IMR-90 (cell line): ENCODE measurements around the gene ZFPL1. TPM values are rescaled to one million over a fixed set of nuclear protein-coding genes. Genes with fewer than 3 reads are reported as not detected.

Experiments
- ATAC-seq: fragments of 200-7000 bp; cut with Tn5 transposase; 2 replicates; pipeline ENCODE4 v1.9.1; 2020; ENCODE audit warnings: low read depth, mild to moderate bottlenecking, moderate library complexity
- BruUV-seq: library from RNA; stranded (reverse); fragments of 400-500 nt; replicated peaks from 2 replicates; lab custom pipeline; 2021; lab: Mats Ljungman, UMichigan
- CTCF ChIA-PET: fragments of 300-600 bp; formaldehyde crosslinking; extraction: SDS; loops from one replicate; lab custom pipeline; 2021; ENCODE audit warnings: antibody characterized with exemption; lab: Yijun Ruan, JAX
- POLR2A ChIA-PET: fragments of 300-600 bp; sonication (Branson Sonifier 250); formaldehyde crosslinking; loops from one replicate; lab custom pipeline; 2022; ENCODE audit warnings: antibody characterized with exemption; ENCODE audit not compliant: unreplicated experiment; lab: Charles Lee
- DNase-seq: peaks from one replicate; pipeline ENCODE4 v3.0.0; 2013
- H2AFZ ChIP-seq: replicated peaks from 2 replicates; pipeline ENCODE3; 2013; ENCODE audit warnings: low read length, mild to moderate bottlenecking; ENCODE audit not compliant: poor library complexity
- H2AK5ac ChIP-seq: 2 replicates; pipeline ENCODE4 v1.6.1; 2013; ENCODE audit warnings: low read depth, low read length, inconsistent platforms
- H2AK9ac ChIP-seq: replicated peaks from 2 replicates; pipeline ENCODE3; 2013; ENCODE audit warnings: mild to moderate bottlenecking, low read depth, low read length, moderate library complexity; ENCODE audit not compliant: poor library complexity
- H2BK120ac ChIP-seq: 2 replicates; pipeline ENCODE4 v1.6.1; 2013; ENCODE audit warnings: low read depth, low read length, inconsistent platforms
- H2BK15ac ChIP-seq: 3 replicates; pipeline ENCODE4 v1.6.1; 2013; ENCODE audit warnings: low read depth, low read length, inconsistent platforms
- H2BK20ac ChIP-seq: 2 replicates; pipeline ENCODE4 v1.6.1; 2013; ENCODE audit warnings: low read depth, mild to moderate bottlenecking, inconsistent platforms, low read length, moderate library complexity
- H2BK5ac ChIP-seq: 2 replicates; pipeline ENCODE4 v1.6.1; 2013; ENCODE audit warnings: mild to moderate bottlenecking, low read depth, low read length, inconsistent platforms; ENCODE audit not compliant: poor library complexity, severe bottlenecking
- H3K14ac ChIP-seq: replicated peaks from 2 replicates; pipeline ENCODE4 v1.6.1; 2013; ENCODE audit warnings: low read depth, low read length, inconsistent platforms
- H3K18ac ChIP-seq: 2 replicates; pipeline ENCODE4 v1.6.1; 2013; ENCODE audit warnings: low read depth, low read length, control low read depth
- H3K23ac ChIP-seq: 2 replicates; pipeline ENCODE4 v1.6.1; 2013; ENCODE audit warnings: low read depth, low read length, inconsistent platforms
- H3K27ac ChIP-seq: 2 replicates; pipeline ENCODE4 v1.5.1; 2013; ENCODE audit warnings: mild to moderate bottlenecking, control low read depth, low read length; ENCODE audit not compliant: insufficient read depth
- H3K27me3 ChIP-seq: 2 replicates; pipeline ENCODE4 v1.6.1; 2013; ENCODE audit warnings: low read length; ENCODE audit not compliant: control insufficient read depth, insufficient read depth
- H3K36me3 ChIP-seq: 2 replicates; pipeline ENCODE4 v1.6.1; 2013; ENCODE audit warnings: low read length, mixed read lengths; ENCODE audit not compliant: control insufficient read depth, insufficient read depth
- H3K4ac ChIP-seq: 2 replicates; pipeline ENCODE4 v1.6.1; 2013; ENCODE audit warnings: low read depth, low read length, inconsistent platforms
- H3K4me1 ChIP-seq: 2 replicates; pipeline ENCODE4 v1.6.1; 2013; ENCODE audit warnings: low read length, mixed read lengths; ENCODE audit not compliant: control insufficient read depth, insufficient read depth
- H3K4me2 ChIP-seq: 2 replicates; pipeline ENCODE4 v1.6.1; 2013; ENCODE audit warnings: low read depth, mild to moderate bottlenecking, control low read depth, low read length, moderate library complexity
- H3K4me3 ChIP-seq: 2 replicates; pipeline ENCODE4 v1.5.1; 2013; ENCODE audit warnings: low read depth, mild to moderate bottlenecking, control low read depth, low read length, moderate library complexity; ENCODE audit not compliant: insufficient read depth
- H3K56ac ChIP-seq: 2 replicates; pipeline ENCODE4 v1.6.1; 2013; ENCODE audit warnings: low read length, inconsistent platforms; ENCODE audit not compliant: insufficient read depth; ENCODE audit errors: extremely low read depth
- H3K79me1 ChIP-seq, 2 experiments: 2 replicates each; pipeline ENCODE4 v1.6.1; 2013; ENCODE audit warnings: low read length in 2 of 2, inconsistent platforms in 1 of 2, low read depth in 1 of 2
- H3K9ac ChIP-seq: 2 replicates; pipeline ENCODE4 v1.6.1; 2013; ENCODE audit warnings: low read depth, low read length, control low read depth
- H3K9me1 ChIP-seq: 2 replicates; pipeline ENCODE4 v1.6.1; 2013; ENCODE audit warnings: low read length, inconsistent platforms; ENCODE audit not compliant: insufficient read depth
- H3K9me3 ChIP-seq: 2 replicates; pipeline ENCODE4 v1.6.1; 2013; ENCODE audit warnings: low read length; ENCODE audit not compliant: control insufficient read depth, insufficient read depth
- H4K20me1 ChIP-seq: 2 replicates; pipeline ENCODE4 v1.6.1; 2013; ENCODE audit warnings: low read length, inconsistent platforms; ENCODE audit not compliant: insufficient read depth
- H4K5ac ChIP-seq: 2 replicates; pipeline ENCODE4 v1.6.1; 2013; ENCODE audit warnings: mild to moderate bottlenecking, low read depth, low read length, control low read depth
- H4K8ac ChIP-seq, 2 experiments: 2 replicates each; pipeline ENCODE4 v1.6.1; 2013; ENCODE audit warnings: low read depth in 2 of 2, low read length in 2 of 2, control low read depth in 1 of 2, inconsistent platforms in 1 of 2
- H4K91ac ChIP-seq: 2 replicates; pipeline ENCODE4 v1.6.1; 2013; ENCODE audit warnings: low read depth, low read length, inconsistent platforms; ENCODE audit not compliant: insufficient read depth
- MXI1 ChIP-seq: IDR thresholded peaks from 2 replicates; pipeline ENCODE4 v1.6.1; 2012; ENCODE audit warnings: low read depth, mild to moderate bottlenecking, low read length, moderate library complexity, borderline replicate concordance
- POLR2A ChIP-seq: IDR thresholded peaks from 2 replicates; pipeline ENCODE4 v1.6.1; 2012; ENCODE audit warnings: mild to moderate bottlenecking, low read depth, low read length
- SMC3 ChIP-seq: fragments of 150-350 bp; IDR thresholded peaks from 2 replicates; pipeline ENCODE4 v1.6.1; 2016; ENCODE audit warnings: low read depth, mild to moderate bottlenecking, antibody characterized with exemption, low read length, moderate library complexity
- WGBS, 2 experiments: methylation state at CpG; one replicate each; pipeline versions ENCODE4 v1.1.5 to v1.1.7; 2013; ENCODE audit warnings: missing lambda C conversion rate in 2 of 2; ENCODE audit not compliant: insufficient read length in 1 of 2; ENCODE audit errors: extremely low coverage in 2 of 2; 5-methylcytosine and 5-hydroxymethylcytosine counted together
- dilution Hi-C: fragments of 300-500 bp; cut with HindIII; formaldehyde crosslinking; loops from one replicate; pipeline ENCODE4 v1.14.3; 2018; ENCODE audit warnings: low sequenced_read_pairs; ENCODE audit not compliant: unreplicated experiment
- in situ Hi-C: fragments of 300-500 bp; cut with MboI; formaldehyde crosslinking; loops from 3 replicates; pipeline ENCODE4 v1.14.3; 2019; ENCODE audit warnings: low sequenced_read_pairs, inconsistent platforms, mixed read lengths
- intact Hi-C: fragments of 100-400 bp; cut with micrococcal nuclease; formaldehyde crosslinking; loops from 2 replicates; pipeline ENCODE4 v1.10.0; 2022
- polyA plus RNA-seq, 3 experiments: library from polyadenylated mRNA; depleted of rRNA; stranded (reverse); fragments of >200 nt; gene quantifications; 2 replicates each; pipeline ENCODE4 v1.2.3, GENCODE V29; 2012; ENCODE audit warnings: low replicate concordance in 1 of 3
- total RNA-seq: library from RNA; depleted of rRNA; stranded (reverse); fragments of >200 nt; gene quantifications from 2 replicates; pipeline ENCODE4 v1.2.3, GENCODE V29; 2012

ZFPL1 gene
- total and polyA plus RNA-seq, 2 of the 4 experiments (the other 2 are of a cell fraction), result 24.0 to 67.5 TPM

DNA sequence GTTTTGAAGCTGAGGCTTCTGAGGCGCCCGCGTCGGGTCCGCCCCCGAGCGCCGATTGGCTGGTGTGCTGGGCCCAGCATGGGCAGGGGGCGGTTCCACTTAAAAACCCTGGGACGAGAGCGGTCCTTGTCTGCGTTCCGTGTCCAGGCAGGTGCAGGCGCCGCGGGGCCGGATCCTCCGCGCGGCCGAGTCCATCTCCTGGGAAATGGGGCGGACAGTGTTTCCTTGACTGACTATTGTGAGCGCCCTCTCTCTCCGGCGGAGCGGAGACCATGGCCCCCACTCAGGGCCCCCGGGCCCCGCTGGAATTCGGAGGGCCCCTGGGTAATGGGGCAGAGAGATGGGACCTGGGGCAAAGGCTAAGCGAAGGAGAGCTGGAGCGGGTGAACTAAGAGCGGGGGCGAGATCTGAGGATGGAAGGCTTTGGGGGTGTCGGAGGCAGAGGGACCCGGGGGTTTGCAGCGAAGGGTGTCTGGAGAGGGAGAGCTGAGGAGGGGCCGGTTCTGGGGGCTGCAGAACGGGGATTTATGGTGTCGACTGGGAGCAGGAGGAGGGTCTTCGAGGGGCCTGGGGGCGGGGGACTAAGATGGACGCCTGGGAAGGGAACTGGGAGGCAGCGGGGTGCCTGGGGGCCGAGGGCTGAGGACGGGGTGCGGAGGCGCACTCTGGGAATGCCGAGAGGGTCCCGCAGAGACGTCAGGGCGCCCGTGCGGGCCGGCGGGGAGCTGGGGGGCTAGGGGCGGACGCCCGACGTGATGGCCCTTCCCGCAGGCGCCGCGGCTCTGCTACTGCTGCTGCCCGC, 27.9 kb downstream of the ZFPL1 start, which contains the start of gene TM7SF2:
Gene TM7SF2 (plus strand): TSS at position 129 of the 802 bp plus-strand sequence. CDS start 144 bp downstream, at position 273.
- intact Hi-C loops, result loop anchor here (2.0 to 5.0 kb wide), 2 partner anchors 140 to 265 kb away; no protein-coding TSS in a partner anchor
- BruUV-seq, result no TSS peak
- peaks cover 20% of the 10 kb centered on the region for H3K4me1 ChIP-seq
- dilution Hi-C loops, result no loop called here
- no peaks in the 10 kb centered on the region for H3K9me3 ChIP-seq
- peak within 1 kb of the TSS; percentile 43 for H3K4me3 ChIP-seq
- no peak within 1 kb of the TSS for H3K18ac ChIP-seq
- in situ Hi-C loops, result no loop called here
- H2AFZ ChIP-seq, result peak within 1 kb of the TSS; percentile 95
- H4K20me1 ChIP-seq, result peaks cover 11% of the 10 kb centered on the region; the same call in 1 of the 2 replicates
- peak within 1 kb of the TSS; percentile 62 for H3K4ac ChIP-seq
- no peak for TF ChIP-seq SMC3
- peak; percentile 29; the same call in 1 of the 2 replicates for TF ChIP-seq MXI1
- TF ChIP-seq POLR2A, result peak; percentile 59; the same call in 1 of the 2 replicates
- H2BK5ac ChIP-seq, result no peak within 1 kb of the TSS
- no peak within 1 kb of the TSS for H3K14ac ChIP-seq
- POLR2A ChIA-PET, result interaction anchor here (0.6 to 1.0 kb wide), 2 partner anchors 10 to 12 kb away, joined by 3 to 5 read pairs; partner anchors contain the start of genes FAU and MRPL49
- CTCF ChIA-PET, result interaction anchor here (1.0 to 3.5 kb wide), 2 partner anchors 13 to 71 kb away, joined by 3 to 15 read pairs; partner anchors contain the start of gene SAC3D1
- H2BK15ac ChIP-seq, result no peak within 1 kb of the TSS
- H4K5ac ChIP-seq, result no peak within 1 kb of the TSS; the same call in 1 of the 2 replicates
- H3K9ac ChIP-seq, result peak within 1 kb of the TSS; percentile 16; the same call in 1 of the 2 replicates
- peak within 1 kb of the TSS; percentile 88 for H3K4me2 ChIP-seq
- H4K8ac ChIP-seq, result peak within 1 kb of the TSS; percentile 5 to 88; a peak in 2 of 4 replicates
- H3K36me3 ChIP-seq, result peaks cover 11% of the 10 kb centered on the region
- H2AK9ac ChIP-seq, result peak within 1 kb of the TSS; percentile 92
- H2AK5ac ChIP-seq, result no peak within 1 kb of the TSS; the same call in 1 of the 2 replicates
- DNase-seq (peak; percentile 86), ATAC-seq (peak; percentile 84)
- no peak within 1 kb of the TSS; the same call in 1 of the 2 replicates for H3K23ac ChIP-seq
- H2BK120ac ChIP-seq, result no peak within 1 kb of the TSS
- H2BK20ac ChIP-seq, result no peak within 1 kb of the TSS
- peaks cover 0 to 31% of the 10 kb centered on the region in 2 experiments for H3K79me1 ChIP-seq
- no peaks in the 10 kb centered on the region for H3K27me3 ChIP-seq
- H3K9me1 ChIP-seq, result 0 out of 2 replicates have a peak, but pooled peaks cover 2% of the 10 kb centered on the region
- no peak within 1 kb of the TSS for H4K91ac ChIP-seq
- H3K56ac ChIP-seq, result no peak within 1 kb of the TSS
- H3K27ac ChIP-seq, result no peak within 1 kb of the TSS
- 2% methylated on average over 44 of the region's 64 CpGs; no CpG with 5 or more reads in 1 of the 2 experiments for WGBS, 2 experiments
